ENCODE measurements around the gene SMYD2.

Gene SMYD2

DNA sequence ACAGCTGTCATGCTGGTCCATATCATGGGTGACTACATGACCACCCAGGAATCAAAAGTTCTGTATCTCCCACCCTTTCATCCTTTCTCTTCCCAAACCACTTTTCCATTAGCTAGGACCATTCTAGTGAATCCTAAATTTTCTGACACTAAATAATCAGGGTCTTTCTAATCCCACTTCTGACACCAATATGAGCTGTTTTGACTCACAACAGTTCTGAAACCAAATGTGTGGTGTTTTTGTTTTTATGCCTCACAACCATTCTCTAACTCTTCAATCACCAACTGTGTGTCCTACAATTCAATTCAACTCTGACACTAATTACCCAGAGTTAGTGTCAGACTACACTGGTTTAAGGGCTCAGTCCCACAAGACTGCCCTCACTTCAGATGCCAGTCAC lies 63.9 kb downstream of the SMYD2 start:
- FAIRE-seq, result no peak
- TF ChIP-seq POLR2A (IDR thresholded peaks at IDR 0.05; ENCODE audit: low read depth, low read length) (no peak), PAX5 (IDR thresholded peaks at IDR 0.05; ENCODE audit: insufficient read depth, low read length, severe bottlenecking) (no peak)
- no peak for DNase-seq (ENCODE audit: insufficient read length, low spot score)

- DNase-seq (ENCODE audit: insufficient read length, low spot score) (no peak), FAIRE-seq (no peak)
- TF ChIP-seq SPI1 (IDR thresholded peaks at IDR 0.05; ENCODE audit: low read depth, low read length) (no peak), POLR2AphosphoS5 (IDR thresholded peaks at IDR 0.05; ENCODE audit: low read depth, low read length) (no peak), PAX5 (IDR thresholded peaks at IDR 0.05; ENCODE audit: insufficient read depth, low read length, severe bottlenecking) (no peak), TAF1 (IDR thresholded peaks at IDR 0.05; ENCODE audit: low read depth, low read length) (no peak), POU2F2 (IDR thresholded peaks at IDR 0.05; ENCODE audit: low read depth, low read length) (no peak), POLR2A (IDR thresholded peaks at IDR 0.05; ENCODE audit: low read depth, low read length) (no peak)
Measured at GRCh38 chr1:214349008-214349407, 68.0 kb downstream of the SMYD2 start.

GRCh38 chr1:214349781-214350180 lies 68.8 kb downstream of the SMYD2 start:
- no peak for DNase-seq (ENCODE audit: insufficient read length, low spot score)
- no peak for FAIRE-seq
- TF ChIP-seq SPI1 (IDR thresholded peaks at IDR 0.05; ENCODE audit: low read depth, low read length) (no peak), PAX5 (IDR thresholded peaks at IDR 0.05; ENCODE audit: insufficient read depth, low read length, severe bottlenecking) (no peak), TAF1 (IDR thresholded peaks at IDR 0.05; ENCODE audit: low read depth, low read length) (no peak), POLR2A (IDR thresholded peaks at IDR 0.05; ENCODE audit: low read depth, low read length) (no peak), POLR2AphosphoS5 (IDR thresholded peaks at IDR 0.05; ENCODE audit: low read depth, low read length) (no peak), POU2F2 (IDR thresholded peaks at IDR 0.05; ENCODE audit: low read depth, low read length) (no peak)

DNA sequence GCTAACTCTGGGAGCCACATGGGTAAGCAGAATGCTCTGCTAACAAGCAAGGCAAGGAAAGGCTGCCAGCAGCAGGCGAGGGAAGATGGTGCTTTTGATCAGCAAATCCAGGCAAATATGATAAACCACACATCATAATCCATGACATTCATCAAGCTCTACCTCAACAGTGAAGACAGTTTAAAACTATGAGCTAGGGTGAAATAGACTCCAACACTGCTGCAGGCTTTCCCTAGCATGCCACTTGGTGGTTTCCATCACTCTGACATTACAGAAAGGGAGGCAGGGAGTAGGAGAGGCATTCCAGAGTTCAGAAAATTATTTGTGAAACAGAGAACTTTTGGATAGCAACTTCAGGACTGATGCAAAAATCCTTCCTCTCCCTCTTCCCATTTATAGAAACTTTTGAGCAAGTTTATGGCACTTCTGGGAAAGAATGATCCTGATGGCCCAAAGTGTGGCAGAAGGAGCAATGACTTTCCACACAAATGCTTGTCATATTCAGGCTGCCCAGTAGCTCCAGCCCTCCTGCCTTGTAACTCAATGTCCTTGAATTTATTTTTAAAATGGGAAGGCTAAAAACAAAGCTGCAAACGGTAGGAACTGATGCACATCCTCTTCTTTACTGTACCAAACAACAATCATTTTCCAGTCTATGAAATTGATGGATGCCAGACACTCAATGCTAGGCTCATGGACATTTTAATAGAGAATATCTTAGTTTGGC lies 70.8 kb downstream of the SMYD2 start:
- DNase-seq (ENCODE audit: insufficient read length, low spot score) (no peak), FAIRE-seq (no peak)
- TF ChIP-seq TAF1 (IDR thresholded peaks at IDR 0.05; ENCODE audit: low read depth, low read length) (no peak), POLR2A (IDR thresholded peaks at IDR 0.05; ENCODE audit: low read depth, low read length) (no peak), PAX5 (IDR thresholded peaks at IDR 0.05; ENCODE audit: insufficient read depth, low read length, severe bottlenecking) (no peak), POLR2AphosphoS5 (IDR thresholded peaks at IDR 0.05; ENCODE audit: low read depth, low read length) (no peak), POU2F2 (IDR thresholded peaks at IDR 0.05; ENCODE audit: low read depth, low read length) (no peak), SPI1 (IDR thresholded peaks at IDR 0.05; ENCODE audit: low read depth, low read length) (no peak)

GRCh38 chr1:214352838-214353237 lies 71.9 kb downstream of the SMYD2 start:
- TF ChIP-seq POU2F2 (IDR thresholded peaks at IDR 0.05; ENCODE audit: low read depth, low read length), result no peak
- TF ChIP-seq POLR2A (IDR thresholded peaks at IDR 0.05; ENCODE audit: low read depth, low read length), result no peak
- DNase-seq (ENCODE audit: insufficient read length, low spot score) (no peak), FAIRE-seq (no peak)

GRCh38 chr1:214354440-214355148 lies 73.6 kb downstream of the SMYD2 start:
- no peak for DNase-seq (ENCODE audit: insufficient read length, low spot score)
- no peak for FAIRE-seq
- TF ChIP-seq PAX5 (IDR thresholded peaks at IDR 0.05; ENCODE audit: insufficient read depth, low read length, severe bottlenecking) (no peak), POLR2AphosphoS5 (IDR thresholded peaks at IDR 0.05; ENCODE audit: low read depth, low read length) (no peak), POLR2A (IDR thresholded peaks at IDR 0.05; ENCODE audit: low read depth, low read length) (no peak), POU2F2 (IDR thresholded peaks at IDR 0.05; ENCODE audit: low read depth, low read length) (no peak), SPI1 (IDR thresholded peaks at IDR 0.05; ENCODE audit: low read depth, low read length) (no peak), TAF1 (IDR thresholded peaks at IDR 0.05; ENCODE audit: low read depth, low read length) (no peak)

DNA sequence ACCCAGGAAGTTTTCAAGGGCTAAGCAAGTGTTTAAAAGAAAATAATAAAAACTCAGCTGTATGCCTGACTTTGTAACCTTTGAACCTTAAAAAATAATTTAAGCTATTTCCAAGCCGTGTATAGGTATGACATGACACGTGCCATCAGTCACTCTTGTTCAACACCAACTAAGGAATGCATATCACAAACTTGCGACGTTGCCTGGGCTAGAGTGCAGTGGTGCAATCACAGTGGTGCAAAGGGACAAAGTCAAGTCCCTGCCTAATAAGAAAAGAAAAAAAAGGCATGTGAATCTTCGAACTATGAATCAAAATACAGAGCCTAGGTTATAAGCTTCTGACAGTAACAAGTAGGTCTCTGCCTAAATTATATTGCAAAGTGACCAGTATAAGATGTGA lies 79.2 kb downstream of the SMYD2 start:
- FAIRE-seq, result no peak
- no peak for DNase-seq (ENCODE audit: insufficient read length, low spot score)
- TF ChIP-seq SPI1 (IDR thresholded peaks at IDR 0.05; ENCODE audit: low read depth, low read length), result no peak
- TF ChIP-seq POU2F2 (IDR thresholded peaks at IDR 0.05; ENCODE audit: low read depth, low read length), result no peak
- TF ChIP-seq POLR2A (IDR thresholded peaks at IDR 0.05; ENCODE audit: low read depth, low read length), result no peak
- no peak for TF ChIP-seq TAF1 (IDR thresholded peaks at IDR 0.05; ENCODE audit: low read depth, low read length)
- TF ChIP-seq POLR2AphosphoS5 (IDR thresholded peaks at IDR 0.05; ENCODE audit: low read depth, low read length), result no peak
- TF ChIP-seq PAX5 (IDR thresholded peaks at IDR 0.05; ENCODE audit: insufficient read depth, low read length, severe bottlenecking), result no peak

- no peak for DNase-seq (ENCODE audit: insufficient read length, low spot score)
- TF ChIP-seq POU2F2 (IDR thresholded peaks at IDR 0.05; ENCODE audit: low read depth, low read length) (no peak), POLR2AphosphoS5 (IDR thresholded peaks at IDR 0.05; ENCODE audit: low read depth, low read length) (no peak), POLR2A (IDR thresholded peaks at IDR 0.05; ENCODE audit: low read depth, low read length) (no peak), SPI1 (IDR thresholded peaks at IDR 0.05; ENCODE audit: low read depth, low read length) (no peak), PAX5 (IDR thresholded peaks at IDR 0.05; ENCODE audit: insufficient read depth, low read length, severe bottlenecking) (no peak), TAF1 (IDR thresholded peaks at IDR 0.05; ENCODE audit: low read depth, low read length) (no peak)
- FAIRE-seq, result no peak
Measured at GRCh38 chr1:214360525-214361164, 79.7 kb downstream of the SMYD2 start.

GRCh38 chr1:214361636-214362035 lies 80.7 kb downstream of the SMYD2 start:
- FAIRE-seq (no peak), DNase-seq (ENCODE audit: insufficient read length, low spot score) (no peak)
- TF ChIP-seq TAF1 (IDR thresholded peaks at IDR 0.05; ENCODE audit: low read depth, low read length), result no peak
- no peak for TF ChIP-seq POLR2AphosphoS5 (IDR thresholded peaks at IDR 0.05; ENCODE audit: low read depth, low read length)
- TF ChIP-seq SPI1 (IDR thresholded peaks at IDR 0.05; ENCODE audit: low read depth, low read length), result no peak
- TF ChIP-seq PAX5 (IDR thresholded peaks at IDR 0.05; ENCODE audit: insufficient read depth, low read length, severe bottlenecking), result no peak
- no peak for TF ChIP-seq POU2F2 (IDR thresholded peaks at IDR 0.05; ENCODE audit: low read depth, low read length)
- no peak for TF ChIP-seq POLR2A (IDR thresholded peaks at IDR 0.05; ENCODE audit: low read depth, low read length)
